Hepatic stellate cell (primary cell): ENCODE results near the gene PPP1R10.

Experiments used
- DNase-seq: peaks from one replicate; pipeline ENCODE4 v3.0.0; 2011; ENCODE audit warnings: low spot score

The PPP1R10 gene

GRCh38 chr6:30598912-30599624, 18.0 kb downstream of the PPP1R10 start:
- no peak for DNase-seq

GRCh38 chr6:30597315-30598144, 19.5 kb downstream of the PPP1R10 start:
- DNase-seq = peak; percentile 80

- DNase-seq = no peak
These were observed 24.8 kb downstream of the PPP1R10 start for GRCh38 chr6:30592287-30592686.

GRCh38 chr6:30591008-30591407, 26.0 kb downstream of the PPP1R10 start:
- peak; percentile 71 for DNase-seq

- no peak for DNase-seq
These were observed 26.5 kb downstream of the PPP1R10 start for GRCh38 chr6:30590509-30590908.

GRCh38 chr6:30589754-30590358, 27.2 kb downstream of the PPP1R10 start:
- DNase-seq = no peak

- no peak for DNase-seq
These were observed 33.1 kb downstream of the PPP1R10 start for GRCh38 chr6:30583921-30584320.

GRCh38 chr6:30578051-30578450, 39.0 kb downstream of the PPP1R10 start:
- DNase-seq = no peak

GRCh38 chr6:30573113-30573512, 43.9 kb downstream of the PPP1R10 start:
- no peak for DNase-seq

- DNase-seq = no peak
These were observed 44.9 kb downstream of the PPP1R10 start for GRCh38 chr6:30572148-30572547.

GRCh38 chr6:30571762-30572082, 45.3 kb downstream of the PPP1R10 start:
- no peak for DNase-seq

- DNase-seq = peak; percentile 97
These were observed 45.8 kb downstream of the PPP1R10 start, which contains the start of gene ABCF1 for GRCh38 chr6:30571075-30571761. Gene ABCF1 (plus strand): TSS chr6:30571442. CDS start chr6:30571488, 46 bp downstream.

GRCh38 chr6:30570740-30571074, 46.3 kb downstream of the PPP1R10 start:
- peak; percentile 43 for DNase-seq

- no peak for DNase-seq
These were observed 46.8 kb downstream of the PPP1R10 start for GRCh38 chr6:30570263-30570662.

- no peak for DNase-seq
These were observed 48.8 kb downstream of the PPP1R10 start for GRCh38 chr6:30568245-30568644.

GRCh38 chr6:30565772-30566171, 51.3 kb downstream of the PPP1R10 start:
- no peak for DNase-seq

- DNase-seq = no peak
These were observed 52.9 kb downstream of the PPP1R10 start for GRCh38 chr6:30564114-30564513.

GRCh38 chr6:30562470-30563425, 54.3 kb downstream of the PPP1R10 start:
- no peak for DNase-seq

GRCh38 chr6:30560930-30561329, 56.1 kb downstream of the PPP1R10 start:
- no peak for DNase-seq

GRCh38 chr6:30557683-30557981, 59.4 kb downstream of the PPP1R10 start:
- peak; percentile 65 for DNase-seq

- peak; percentile 88 for DNase-seq
These were observed 59.9 kb downstream of the PPP1R10 start, which contains the start of gene PRR3 for GRCh38 chr6:30556906-30557682. Gene PRR3 (plus strand): TSS chr6:30557295. CDS start chr6:30557345, 50 bp downstream.
